Suprapubic skin (tissue), 4 donors: ENCODE results near the gene UCK2. TPM values are rescaled to one million over a fixed set of nuclear protein-coding genes. Genes with fewer than 3 reads are reported as not detected.

Experiments used
- DNase-seq, 2 donors: peaks; one replicate each; pipeline ENCODE4 v3.0.0-alpha.2; 2019; ENCODE audit warnings: low spot score in 2 of 2
- H3K27ac ChIP-seq: fragments of 200-600 bp; sonication (generic); one replicate; pipeline ENCODE4 v1.5.1; 2019
- H3K27me3 ChIP-seq: fragments of 200-600 bp; sonication (generic); one replicate; pipeline ENCODE4 v1.5.1; 2019
- H3K36me3 ChIP-seq: fragments of 200-600 bp; sonication (generic); one replicate; pipeline ENCODE4 v1.5.1; 2019
- H3K4me1 ChIP-seq: fragments of 200-600 bp; sonication (generic); one replicate; pipeline ENCODE4 v1.5.1; 2019
- H3K4me3 ChIP-seq: fragments of 200-600 bp; sonication (generic); one replicate; pipeline ENCODE4 v1.5.1; 2019; ENCODE audit warnings: mild to moderate bottlenecking
- H3K9me3 ChIP-seq: fragments of 200-600 bp; sonication (generic); one replicate; pipeline ENCODE4 v1.5.1; 2019
- CTCF ChIP-seq, 2 donors: fragments of 200-600 bp in 1 of 2; fragments of 450-650 bp in 1 of 2; sonication (generic) in 1 of 2; IDR thresholded peaks; one replicate each; pipeline ENCODE4 v1.5.1; 2016 to 2019; ENCODE audit warnings: antibody characterized with exemption in 2 of 2, mild to moderate bottlenecking in 1 of 2, moderate library complexity in 1 of 2
- EP300 ChIP-seq: sonication (generic); formaldehyde crosslinking; IDR thresholded peaks from one replicate; pipeline ENCODE4 v1.6.1; 2017; ENCODE audit warnings: antibody characterized with exemption
- POLR2A ChIP-seq, 2 donors: fragments of 450-650 bp; IDR thresholded peaks; one replicate each; pipeline ENCODE4 v1.6.1; 2017; ENCODE audit warnings: antibody characterized with exemption in 2 of 2, mild to moderate bottlenecking in 2 of 2, moderate library complexity in 2 of 2
- POLR2AphosphoS5 ChIP-seq, 3 donors: sonication (generic); formaldehyde crosslinking; IDR thresholded peaks; one replicate each; pipeline ENCODE4 v1.6.1; 2017; ENCODE audit warnings: antibody characterized with exemption in 3 of 3
- WGBS: methylation state at CpG from one replicate; pipeline ENCODE4 v1.1.5; 2018; 5-methylcytosine and 5-hydroxymethylcytosine counted together
- total RNA-seq, 4 donors: library from RNA; depleted of rRNA; stranded (reverse); fragments of >200 nt; gene quantifications; one replicate each; pipeline ENCODE4 v1.1.0, GENCODE V29; 2016

The UCK2 gene
- total RNA-seq, 4 donors from 2014 or later: 44.8 to 51.5 (median 45.4) TPM

- H3K27me3 ChIP-seq: no peaks in the 10 kb centered on the region
- H3K36me3 ChIP-seq: no peaks in the 10 kb centered on the region
- H3K4me3 ChIP-seq: no peak overlapping the region
- H3K9me3 ChIP-seq: no peaks in the 10 kb centered on the region
- TF ChIP-seq EP300: no peak
- no peak for TF ChIP-seq POLR2A (IDR thresholded peaks at IDR 0.05)
- TF ChIP-seq POLR2AphosphoS5 (IDR thresholded peaks at IDR 0.05): no peak
- no peak for TF ChIP-seq CTCF (IDR thresholded peaks at IDR 0.05)
- H3K4me1 ChIP-seq: peaks cover 15% of the 10 kb centered on the region
- 84% methylated on average over 9 of the region's 9 CpGs for WGBS
- no peak for DNase-seq
- H3K27ac ChIP-seq: no peak overlapping the region
Observed at GRCh38 chr1:165855010-165855838, 27.8 kb downstream of the UCK2 start.

GRCh38 chr1:165856021-165856420 lies 28.6 kb downstream of the UCK2 start:
- no peak overlapping the region for H3K4me3 ChIP-seq
- no peaks in the 10 kb centered on the region for H3K27me3 ChIP-seq
- no peak for DNase-seq
- no peaks in the 10 kb centered on the region for H3K36me3 ChIP-seq
- no peak for TF ChIP-seq CTCF (IDR thresholded peaks at IDR 0.05)
- no peaks in the 10 kb centered on the region for H3K9me3 ChIP-seq
- H3K27ac ChIP-seq: no peak overlapping the region
- peaks cover 13% of the 10 kb centered on the region for H3K4me1 ChIP-seq
- WGBS: 86% methylated on average over 3 of the region's 3 CpGs

- TF ChIP-seq EP300 (no peak), POLR2A (IDR thresholded peaks at IDR 0.05) (no peak), POLR2AphosphoS5 (IDR thresholded peaks at IDR 0.05) (no peak), CTCF (IDR thresholded peaks at IDR 0.05) (no peak)
- H3K4me3 ChIP-seq: no peak overlapping the region
- no peaks in the 10 kb centered on the region for H3K36me3 ChIP-seq
- DNase-seq: no peak
- no peaks in the 10 kb centered on the region for H3K27me3 ChIP-seq
- WGBS: 78% methylated on average over 3 of the region's 3 CpGs
- peaks cover 9% of the 10 kb centered on the region for H3K4me1 ChIP-seq
- no peak overlapping the region for H3K27ac ChIP-seq
- H3K9me3 ChIP-seq: no peaks in the 10 kb centered on the region
Observed at GRCh38 chr1:165856606-165857005, 29.2 kb downstream of the UCK2 start.

- Histone ChIP-seq H3K36me3 (no peaks in the 10 kb centered on the region), H3K27ac (no peak overlapping the region), H3K4me1 (peaks cover 9% of the 10 kb centered on the region), H3K4me3 (no peak overlapping the region), H3K9me3 (no peaks in the 10 kb centered on the region), H3K27me3 (no peaks in the 10 kb centered on the region)
- TF ChIP-seq POLR2A (IDR thresholded peaks at IDR 0.05) (no peak), CTCF (IDR thresholded peaks at IDR 0.05) (no peak), POLR2AphosphoS5 (IDR thresholded peaks at IDR 0.05) (no peak), EP300 (no peak)
- DNase-seq: no peak
- WGBS: 88% methylated on average over 8 of the region's 8 CpGs
Observed at GRCh38 chr1:165857046-165857801, 29.8 kb downstream of the UCK2 start.

- no peak for TF ChIP-seq POLR2A (IDR thresholded peaks at IDR 0.05)
- no peak for TF ChIP-seq EP300
- no peak for TF ChIP-seq CTCF (IDR thresholded peaks at IDR 0.05)
- no peak for TF ChIP-seq POLR2AphosphoS5 (IDR thresholded peaks at IDR 0.05)
- H3K27me3 ChIP-seq: no peaks in the 10 kb centered on the region
- H3K9me3 ChIP-seq: no peaks in the 10 kb centered on the region
- 54% methylated on average over 3 of the region's 3 CpGs for WGBS
- H3K4me1 ChIP-seq: peaks cover 9% of the 10 kb centered on the region
- no peaks in the 10 kb centered on the region for H3K36me3 ChIP-seq
- H3K4me3 ChIP-seq: no peak overlapping the region
- H3K27ac ChIP-seq: no peak overlapping the region
- no peak for DNase-seq
Observed at GRCh38 chr1:165858364-165858823, 31.0 kb downstream of the UCK2 start.
